Uterus (tissue), 4 donors: ENCODE measurements around the gene ISLR. TPM values are rescaled to one million over a fixed set of nuclear protein-coding genes. Genes with fewer than 3 reads are reported as not detected.

Experiments used
- DNase-seq, 2 donors: peaks; one replicate each; pipeline ENCODE4 v3.0.0-alpha.2; 2019 to 2020
- H3K27ac ChIP-seq, 2 donors: fragments of 200-600 bp; sonication (generic); 1 replicate in 1 of 2; 2 replicates in 1 of 2; pipeline ENCODE4 v1.5.1; 2016 to 2018
- H3K27me3 ChIP-seq, 2 donors: fragments of 200-600 bp; sonication (generic); one replicate each; pipeline ENCODE4 v1.5.1; 2018 to 2019; ENCODE audit warnings: control low read depth in 1 of 2
- H3K36me3 ChIP-seq, 2 donors: fragments of 200-600 bp; sonication (generic); one replicate each; pipeline ENCODE4 v1.5.1; 2019; ENCODE audit warnings: control low read depth in 1 of 2
- H3K4me1 ChIP-seq, 2 donors: fragments of 200-600 bp; sonication (generic); one replicate each; pipeline ENCODE4 v1.5.1; 2018 to 2019; ENCODE audit warnings: control low read depth in 1 of 2
- H3K4me3 ChIP-seq, 2 donors: fragments of 200-600 bp; sonication (generic); 1 replicate in 1 of 2; 2 replicates in 1 of 2; pipeline ENCODE4 v1.5.1; 2018 to 2019; ENCODE audit warnings: mild to moderate bottlenecking in 1 of 2
- H3K9me3 ChIP-seq, 2 donors: fragments of 200-600 bp; sonication (generic); one replicate each; pipeline ENCODE4 v1.5.1; 2019; ENCODE audit warnings: control low read depth in 1 of 2
- POLR2A ChIP-seq, 2 donors: fragments of 450-650 bp; IDR thresholded peaks; one replicate each; pipeline ENCODE4 v1.6.1; 2016; ENCODE audit warnings: antibody characterized with exemption in 2 of 2, mild to moderate bottlenecking in 1 of 2, moderate library complexity in 1 of 2
- intact Hi-C: fragments of 100-400 bp; cut with DNase I; formaldehyde crosslinking; loops from one replicate; pipeline ENCODE4 v1.15.1; 2023; ENCODE audit warnings: low total_unique reads
- total RNA-seq, 4 donors: library from RNA; depleted of rRNA in 3 of 4; stranded (reverse); fragments of >200 nt in 3 of 4; gene quantifications; one replicate each; pipeline versions ENCODE4 v1.1.0 to v1.2.4, GENCODE V29; 2014 to 2023
- TF ChIP-seq, protein P1 (sequence below), 4 experiments: fragments of 200-600 bp in 2 of 4; fragments of 450-650 bp in 2 of 4; sonication (generic) in 2 of 4; IDR thresholded peaks; one replicate each; pipeline ENCODE4 v1.5.1; 2016 to 2019; ENCODE audit warnings: antibody characterized with exemption in 4 of 4, mild to moderate bottlenecking in 2 of 4, moderate library complexity in 1 of 4
- donor health status: DM: yes; HTN: yes; CAD: no.

Gene ISLR
- total RNA-seq, 4 donors from 2014 or later: 170 to 215 (median 201) TPM

GRCh38 chr15:74184582-74185091 lies 11.1 kb downstream of the ISLR start:
- H3K9me3 ChIP-seq: no peaks in the 10 kb centered on the region
- H3K4me3 ChIP-seq: no peak overlapping the region
- H3K27me3 ChIP-seq: no peaks in the 10 kb centered on the region
- intact Hi-C loops: no loop called here
- DNase-seq: no peak
- H3K4me1 ChIP-seq: peaks cover 4 to 13% of the 10 kb centered on the region in 2 donors
- H3K27ac ChIP-seq: no peak overlapping the region
- H3K36me3 ChIP-seq: no peaks in the 10 kb centered on the region
- no peak for TF ChIP-seq POLR2A (IDR thresholded peaks at IDR 0.05)

DNA sequence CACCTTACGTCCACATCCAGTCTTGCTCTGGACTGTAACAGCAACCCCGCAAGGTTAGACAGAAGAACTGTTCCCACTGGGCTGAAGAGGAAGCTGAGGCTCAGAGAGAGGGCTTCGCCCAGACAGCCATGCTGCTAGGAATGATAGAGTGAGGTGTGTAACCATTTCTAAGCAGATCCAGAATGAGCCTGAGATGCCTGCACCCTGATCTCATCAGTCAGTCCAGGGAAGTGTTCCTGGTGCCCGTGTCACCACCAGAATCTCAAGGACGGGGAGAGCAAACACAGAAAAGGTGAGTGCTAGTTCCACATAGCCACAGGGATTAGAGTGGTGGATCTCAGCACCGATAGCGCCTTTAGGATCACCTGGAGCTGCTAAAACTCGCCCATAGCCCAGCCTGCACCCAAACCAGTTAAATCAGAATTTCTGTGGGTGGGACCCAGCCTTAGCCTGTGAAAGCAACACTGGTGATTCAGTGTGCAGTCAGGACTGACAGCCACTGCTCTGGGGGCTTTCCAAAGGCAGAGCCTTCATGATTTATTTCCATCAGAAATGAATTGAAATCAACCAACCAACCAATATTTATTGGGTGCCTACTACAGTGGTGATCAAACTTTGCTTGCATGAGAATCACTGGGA lies 12.3 kb downstream of the ISLR start:
- Histone ChIP-seq H3K4me1 (peaks cover 0 to 1% of the 10 kb centered on the region in 2 donors), H3K36me3 (no peaks in the 10 kb centered on the region), H3K27me3 (no peaks in the 10 kb centered on the region), H3K4me3 (no peak overlapping the region), H3K27ac (no peak overlapping the region), H3K9me3 (no peaks in the 10 kb centered on the region)
- intact Hi-C loops: no loop called here
- DNase-seq: no peak
- TF ChIP-seq POLR2A (IDR thresholded peaks at IDR 0.05): no peak
- TF ChIP-seq, protein P1, sequence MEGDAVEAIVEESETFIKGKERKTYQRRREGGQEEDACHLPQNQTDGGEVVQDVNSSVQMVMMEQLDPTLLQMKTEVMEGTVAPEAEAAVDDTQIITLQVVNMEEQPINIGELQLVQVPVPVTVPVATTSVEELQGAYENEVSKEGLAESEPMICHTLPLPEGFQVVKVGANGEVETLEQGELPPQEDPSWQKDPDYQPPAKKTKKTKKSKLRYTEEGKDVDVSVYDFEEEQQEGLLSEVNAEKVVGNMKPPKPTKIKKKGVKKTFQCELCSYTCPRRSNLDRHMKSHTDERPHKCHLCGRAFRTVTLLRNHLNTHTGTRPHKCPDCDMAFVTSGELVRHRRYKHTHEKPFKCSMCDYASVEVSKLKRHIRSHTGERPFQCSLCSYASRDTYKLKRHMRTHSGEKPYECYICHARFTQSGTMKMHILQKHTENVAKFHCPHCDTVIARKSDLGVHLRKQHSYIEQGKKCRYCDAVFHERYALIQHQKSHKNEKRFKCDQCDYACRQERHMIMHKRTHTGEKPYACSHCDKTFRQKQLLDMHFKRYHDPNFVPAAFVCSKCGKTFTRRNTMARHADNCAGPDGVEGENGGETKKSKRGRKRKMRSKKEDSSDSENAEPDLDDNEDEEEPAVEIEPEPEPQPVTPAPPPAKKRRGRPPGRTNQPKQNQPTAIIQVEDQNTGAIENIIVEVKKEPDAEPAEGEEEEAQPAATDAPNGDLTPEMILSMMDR (IDR thresholded peaks at IDR 0.05): no peak

DNA sequence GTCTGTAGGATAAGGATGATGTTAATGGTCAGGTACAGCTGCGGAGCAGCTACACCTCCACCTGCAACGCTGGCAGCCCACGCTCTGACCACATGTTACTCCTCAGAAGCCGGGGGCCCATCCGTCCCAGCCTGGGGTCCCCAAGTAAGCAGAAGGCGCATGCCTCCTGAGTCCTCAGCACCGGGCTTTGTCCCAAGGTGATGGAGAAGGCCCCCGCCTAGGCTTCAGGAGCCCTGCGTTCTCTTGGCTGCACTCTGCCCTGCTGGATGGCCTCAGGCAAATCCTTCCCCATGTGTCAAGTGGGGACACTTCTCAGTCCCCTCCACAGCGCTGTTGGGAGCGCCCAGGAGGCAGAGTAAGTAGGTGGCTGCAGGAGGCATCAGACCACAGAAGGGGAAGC lies 14.7 kb downstream of the ISLR start:
- H3K9me3 ChIP-seq: no peaks in the 10 kb centered on the region
- H3K4me1 ChIP-seq: no peaks in the 10 kb centered on the region
- no peak for DNase-seq
- H3K27ac ChIP-seq: no peak overlapping the region
- no peaks in the 10 kb centered on the region for H3K36me3 ChIP-seq
- intact Hi-C loops: no loop called here
- no peaks in the 10 kb centered on the region for H3K27me3 ChIP-seq
- TF ChIP-seq, protein P1 (IDR thresholded peaks at IDR 0.05): no peak
- TF ChIP-seq POLR2A (IDR thresholded peaks at IDR 0.05): no peak
- H3K4me3 ChIP-seq: no peak overlapping the region

DNA sequence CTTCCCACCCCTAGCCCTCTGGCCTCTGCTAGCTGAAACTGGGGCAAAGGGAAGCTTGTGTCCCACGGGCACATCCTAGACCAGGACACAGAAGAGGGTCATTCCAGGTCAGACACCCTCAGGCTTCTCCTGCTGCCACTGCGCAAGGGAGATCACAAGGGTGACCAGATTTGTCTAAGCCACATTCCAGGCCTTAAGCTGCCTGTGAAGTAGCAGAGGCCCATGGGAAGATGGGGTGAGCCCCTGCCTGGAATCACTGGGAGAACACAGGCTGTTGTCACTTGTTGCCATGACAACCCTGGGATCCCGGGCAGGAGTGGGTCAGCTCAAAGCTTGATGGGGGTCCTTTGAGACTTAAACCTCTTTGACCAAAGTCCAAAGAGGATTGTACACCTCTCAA lies 18.3 kb downstream of the ISLR start:
- H3K27ac ChIP-seq: no peak overlapping the region
- no peaks in the 10 kb centered on the region for H3K36me3 ChIP-seq
- H3K9me3 ChIP-seq: no peaks in the 10 kb centered on the region
- intact Hi-C loops: no loop called here
- peaks cover 0 to 5% of the 10 kb centered on the region in 2 donors for H3K4me1 ChIP-seq
- no peak overlapping the region for H3K4me3 ChIP-seq
- TF ChIP-seq, protein P1 (IDR thresholded peaks at IDR 0.05): no peak
- no peak for TF ChIP-seq POLR2A (IDR thresholded peaks at IDR 0.05)
- no peaks in the 10 kb centered on the region for H3K27me3 ChIP-seq
- DNase-seq: no peak

DNA sequence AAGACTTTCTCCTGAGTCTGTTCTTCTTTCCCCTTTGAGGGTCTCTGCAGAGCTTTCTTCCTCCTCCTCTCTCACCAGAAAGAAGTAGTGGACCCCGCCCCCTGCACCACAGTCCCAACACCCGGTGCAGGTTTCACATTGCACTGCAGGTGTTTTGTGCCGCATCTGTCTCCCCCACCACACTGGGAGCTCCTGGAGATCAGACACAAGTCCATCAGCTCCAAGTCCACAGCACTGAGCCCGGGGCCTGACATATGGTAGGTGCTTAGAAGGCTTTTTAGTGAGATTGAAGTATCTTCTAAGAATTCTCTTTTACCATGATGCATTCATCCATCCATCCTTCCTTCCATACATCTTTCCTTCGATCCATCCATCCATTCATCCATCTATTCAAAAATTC lies 19.2 kb downstream of the ISLR start:
- no peaks in the 10 kb centered on the region for H3K27me3 ChIP-seq
- no peak overlapping the region for H3K27ac ChIP-seq
- TF ChIP-seq, protein P1 (IDR thresholded peaks at IDR 0.05): no peak
- TF ChIP-seq POLR2A (IDR thresholded peaks at IDR 0.05): no peak
- H3K9me3 ChIP-seq: no peaks in the 10 kb centered on the region
- no peak overlapping the region for H3K4me3 ChIP-seq
- H3K4me1 ChIP-seq: peaks cover 0 to 5% of the 10 kb centered on the region in 2 donors
- intact Hi-C loops: no loop called here
- no peak for DNase-seq
- no peaks in the 10 kb centered on the region for H3K36me3 ChIP-seq
